Gastroesophageal sphincter (tissue), 3 donors: ENCODE data around the gene KDM4C.

Experiments
- EP300 ChIP-seq: sonication (generic); formaldehyde crosslinking; IDR thresholded peaks from one replicate; pipeline ENCODE4 v1.6.1; 2017; ENCODE audit warnings: antibody characterized with exemption, mild to moderate bottlenecking
- POLR2A ChIP-seq, 2 donors: fragments of 450-650 bp; IDR thresholded peaks; one replicate each; pipeline ENCODE4 v1.6.1; 2017; ENCODE audit warnings: antibody characterized with exemption in 2 of 2, mild to moderate bottlenecking in 2 of 2, moderate library complexity in 1 of 2
- POLR2AphosphoS5 ChIP-seq: sonication (generic); formaldehyde crosslinking; IDR thresholded peaks from one replicate; pipeline ENCODE4 v1.6.1; 2017; ENCODE audit warnings: antibody characterized with exemption
- TF ChIP-seq, protein P1 (sequence below), 4 experiments: fragments of 200-600 bp in 2 of 4; fragments of 450-650 bp in 2 of 4; sonication (generic) in 1 of 4; IDR thresholded peaks; one replicate each; pipeline ENCODE4 v1.5.1; 2017 to 2019; ENCODE audit warnings: antibody characterized with exemption in 4 of 4, mild to moderate bottlenecking in 2 of 4, moderate library complexity in 2 of 4

DNA sequence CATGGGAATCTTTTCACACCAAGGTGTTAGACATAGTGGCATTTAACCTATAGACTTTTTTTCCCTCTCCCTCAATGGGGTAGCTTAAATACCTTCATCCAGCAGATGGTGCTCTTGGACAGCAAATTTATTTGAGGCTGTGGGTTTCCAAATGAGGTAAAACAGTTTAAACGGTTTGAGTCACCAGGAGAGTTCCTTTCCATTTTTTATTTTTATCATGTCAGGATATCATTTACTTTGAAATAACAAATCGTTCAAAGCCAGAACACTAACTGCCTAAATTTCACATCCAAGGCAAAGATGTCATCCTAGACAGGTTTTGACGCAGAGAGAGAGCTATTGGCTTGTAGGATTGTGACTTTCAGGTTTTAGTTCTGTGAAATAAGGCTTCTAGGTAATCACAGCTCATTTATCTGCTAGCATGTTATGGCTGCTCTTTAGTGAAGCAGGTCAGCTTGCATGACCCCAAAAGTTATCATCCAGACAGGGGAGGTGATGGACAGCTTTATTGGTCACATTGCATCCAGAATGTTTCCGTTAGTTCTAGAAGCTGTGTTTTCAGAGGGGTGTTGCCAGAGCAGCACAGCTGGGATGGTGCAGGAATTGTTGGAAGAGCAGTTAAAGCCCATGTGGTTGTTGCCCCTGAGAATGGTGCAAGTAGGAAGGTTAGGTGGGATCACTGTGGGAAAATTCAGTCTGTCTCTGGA is 69.8 kb downstream of the KDM4C start:
- TF ChIP-seq, protein P1, sequence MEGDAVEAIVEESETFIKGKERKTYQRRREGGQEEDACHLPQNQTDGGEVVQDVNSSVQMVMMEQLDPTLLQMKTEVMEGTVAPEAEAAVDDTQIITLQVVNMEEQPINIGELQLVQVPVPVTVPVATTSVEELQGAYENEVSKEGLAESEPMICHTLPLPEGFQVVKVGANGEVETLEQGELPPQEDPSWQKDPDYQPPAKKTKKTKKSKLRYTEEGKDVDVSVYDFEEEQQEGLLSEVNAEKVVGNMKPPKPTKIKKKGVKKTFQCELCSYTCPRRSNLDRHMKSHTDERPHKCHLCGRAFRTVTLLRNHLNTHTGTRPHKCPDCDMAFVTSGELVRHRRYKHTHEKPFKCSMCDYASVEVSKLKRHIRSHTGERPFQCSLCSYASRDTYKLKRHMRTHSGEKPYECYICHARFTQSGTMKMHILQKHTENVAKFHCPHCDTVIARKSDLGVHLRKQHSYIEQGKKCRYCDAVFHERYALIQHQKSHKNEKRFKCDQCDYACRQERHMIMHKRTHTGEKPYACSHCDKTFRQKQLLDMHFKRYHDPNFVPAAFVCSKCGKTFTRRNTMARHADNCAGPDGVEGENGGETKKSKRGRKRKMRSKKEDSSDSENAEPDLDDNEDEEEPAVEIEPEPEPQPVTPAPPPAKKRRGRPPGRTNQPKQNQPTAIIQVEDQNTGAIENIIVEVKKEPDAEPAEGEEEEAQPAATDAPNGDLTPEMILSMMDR (IDR thresholded peaks at IDR 0.05): peak; percentile 24 to 42 (median 25)
- TF ChIP-seq POLR2A (IDR thresholded peaks at IDR 0.05) (no peak), EP300 (no peak), POLR2AphosphoS5 (no peak)
